KMS-11 (cell line): ENCODE measurements around the gene NUP58.
"Not testable (repeated sequence)": the region's sequence is repeated elsewhere in the genome, so short reads cannot be mapped to it uniquely, and the experiment has no call there.

ENCODE experiments used
- H2AFZ ChIP-seq: fragments of 200-600 bp; sonication (generic); 2 replicates; pipeline ENCODE4 v1.6.1; 2016; ENCODE audit warnings: antibody characterized with exemption, mixed run types, low read depth
- H3K27ac ChIP-seq: fragments of 200-600 bp; sonication (generic); 2 replicates; pipeline ENCODE4 v1.6.1; 2016; ENCODE audit warnings: mild to moderate bottlenecking, mixed run types
- H3K27me3 ChIP-seq: fragments of 200-600 bp; sonication (generic); 2 replicates; pipeline ENCODE4 v1.6.1; 2017; ENCODE audit warnings: mild to moderate bottlenecking, low read depth, mixed run types, moderate library complexity; ENCODE audit not compliant: insufficient read depth
- H3K36me3 ChIP-seq: fragments of 200-600 bp; sonication (generic); 2 replicates; pipeline ENCODE4 v1.6.1; 2017; ENCODE audit warnings: mild to moderate bottlenecking, mixed run types; ENCODE audit not compliant: insufficient read depth
- H3K4me1 ChIP-seq: fragments of 200-600 bp; sonication (generic); 2 replicates; pipeline ENCODE4 v1.6.1; 2016; ENCODE audit warnings: mild to moderate bottlenecking, low read depth, mixed run types; ENCODE audit not compliant: poor library complexity, severe bottlenecking
- H3K4me2 ChIP-seq: fragments of 200-600 bp; sonication (generic); 2 replicates; pipeline ENCODE4 v1.7.0; 2016; ENCODE audit warnings: mild to moderate bottlenecking, mixed run types
- H3K4me3 ChIP-seq: fragments of 200-600 bp; sonication (generic); IDR thresholded peaks from 2 replicates; pipeline ENCODE4 v1.6.1; 2017; ENCODE audit warnings: low read depth, low read length, mixed read lengths; ENCODE audit not compliant: insufficient read depth
- H3K79me2 ChIP-seq: fragments of 200-600 bp; sonication (generic); 2 replicates; pipeline ENCODE4 v1.6.1; 2016; ENCODE audit warnings: low read depth, mixed run types; ENCODE audit not compliant: insufficient read depth
- H3K9ac ChIP-seq: fragments of 200-600 bp; sonication (generic); 2 replicates; pipeline ENCODE4 v1.6.1; 2016; ENCODE audit warnings: mild to moderate bottlenecking, mixed run types
- H4K20me1 ChIP-seq: fragments of 200-600 bp; sonication (generic); 2 replicates; pipeline ENCODE4 v1.6.1; 2016; ENCODE audit warnings: mild to moderate bottlenecking, mixed run types; ENCODE audit not compliant: insufficient read depth
- CTCF ChIP-seq: fragments of 200-600 bp; sonication (generic); conservative IDR thresholded peaks from 2 replicates; pipeline ENCODE4 v1.6.1; 2017; ENCODE audit warnings: low read depth, mild to moderate bottlenecking, antibody characterized with exemption, low read length, moderate library complexity, mixed read lengths

NUP58 gene

GRCh38 chr13:25306671-25307464 lies 5.4 kb downstream of the NUP58 start:
- Histone ChIP-seq H3K4me1 (peaks cover 11% of the 10 kb centered on the region), H2AFZ (no peak overlapping the region), H3K27ac (no peak overlapping the region), H3K79me2 (peaks cover 54% of the 10 kb centered on the region), H3K36me3 (no peaks in the 10 kb centered on the region), H3K4me2 (no peak overlapping the region), H3K27me3 (no peaks in the 10 kb centered on the region), H4K20me1 (no peaks in the 10 kb centered on the region), H3K4me3 (no peak overlapping the region), H3K9ac (no peak overlapping the region)
- no peak for TF ChIP-seq CTCF

DNA sequence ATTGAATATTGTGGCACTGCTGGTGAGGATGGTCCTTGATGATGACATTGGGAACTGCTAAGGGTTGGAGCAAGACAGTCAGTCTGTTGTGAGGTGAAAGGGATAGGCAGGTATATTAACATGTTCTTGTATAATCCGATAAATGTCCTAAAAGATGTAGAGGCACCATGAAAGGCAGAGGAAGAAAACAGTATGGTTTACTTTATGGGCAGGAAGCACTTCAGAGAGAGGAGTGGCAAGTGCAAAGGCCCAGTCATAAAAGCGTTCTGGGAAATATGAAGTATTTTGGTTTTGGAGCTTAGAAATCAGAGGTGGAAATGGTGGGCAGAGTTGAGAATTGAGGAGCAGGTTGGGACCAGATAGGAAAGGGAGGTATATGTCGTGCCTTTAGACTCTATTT lies 9.5 kb downstream of the NUP58 start:
- H3K36me3 ChIP-seq = no peaks in the 10 kb centered on the region
- no peak overlapping the region for H2AFZ ChIP-seq
- no peak overlapping the region for H3K4me2 ChIP-seq
- no peak overlapping the region for H3K4me3 ChIP-seq
- H3K9ac ChIP-seq = no peak overlapping the region
- no peaks in the 10 kb centered on the region for H4K20me1 ChIP-seq
- H3K27me3 ChIP-seq = no peaks in the 10 kb centered on the region
- H3K4me1 ChIP-seq = no peaks in the 10 kb centered on the region
- TF ChIP-seq CTCF = no peak
- no peak overlapping the region for H3K27ac ChIP-seq
- H3K79me2 ChIP-seq = peaks cover 16% of the 10 kb centered on the region; the same call in 1 of the 2 replicates

DNA sequence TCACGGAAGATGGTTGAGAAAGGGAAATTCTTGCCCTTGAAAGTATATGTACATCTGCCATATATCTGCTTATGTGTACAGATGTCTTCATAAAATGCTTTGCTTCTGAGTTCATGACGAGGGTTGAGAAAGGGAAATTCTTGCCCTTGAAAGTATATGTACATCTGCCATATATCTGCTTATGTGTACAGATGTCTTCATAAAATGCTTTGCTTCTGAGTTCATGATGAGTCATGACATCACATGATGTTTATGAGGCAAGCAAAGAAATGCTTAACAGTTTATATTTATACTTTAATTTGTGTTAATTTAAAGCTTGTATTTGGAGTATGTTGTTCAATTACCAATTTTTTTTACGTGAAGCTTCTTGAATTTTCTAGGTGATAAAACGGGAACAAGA lies 17.5 kb downstream of the NUP58 start:
- H2AFZ ChIP-seq, H4K20me1 ChIP-seq, H3K79me2 ChIP-seq, H3K27me3 ChIP-seq, H3K4me2 ChIP-seq, H3K9ac ChIP-seq, H3K27ac ChIP-seq, H3K36me3 ChIP-seq, H3K4me1 ChIP-seq, H3K4me3 ChIP-seq: not testable (repeated sequence)

DNA sequence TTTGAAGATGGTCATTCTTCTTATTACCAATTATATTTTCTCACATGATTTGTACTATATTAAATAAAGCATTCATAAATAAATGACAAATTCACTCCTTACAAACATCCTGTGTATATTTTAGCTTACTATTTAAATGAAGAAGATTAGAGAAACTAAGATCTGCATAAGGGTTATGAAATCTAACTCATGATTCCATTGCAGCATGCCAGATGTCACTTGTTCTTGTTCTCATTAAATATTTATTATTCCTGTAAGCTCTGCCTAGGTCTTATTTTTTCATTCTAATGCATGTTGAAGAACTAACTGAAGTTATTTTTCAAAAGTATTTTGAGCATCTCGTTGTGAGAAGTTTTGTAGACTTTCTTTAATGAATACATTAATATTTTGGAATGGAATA lies 18.3 kb downstream of the NUP58 start:
- Histone ChIP-seq H3K9ac (no peak overlapping the region), H3K4me3 (no peak overlapping the region), H4K20me1 (no peaks in the 10 kb centered on the region), H3K27ac (no peak overlapping the region), H3K4me2 (no peak overlapping the region), H3K79me2 (no peaks in the 10 kb centered on the region), H3K36me3 (no peaks in the 10 kb centered on the region), H2AFZ (no peak overlapping the region), H3K4me1 (peaks cover 3% of the 10 kb centered on the region), H3K27me3 (no peaks in the 10 kb centered on the region)
- no peak for TF ChIP-seq CTCF

- no peak for TF ChIP-seq CTCF
- Histone ChIP-seq H3K4me1 (peaks cover 3% of the 10 kb centered on the region), H3K4me2 (no peak overlapping the region), H3K79me2 (no peaks in the 10 kb centered on the region), H3K27ac (no peak overlapping the region), H4K20me1 (no peaks in the 10 kb centered on the region), H3K4me3 (no peak overlapping the region), H3K9ac (no peak overlapping the region), H3K36me3 (no peaks in the 10 kb centered on the region), H2AFZ (no peak overlapping the region), H3K27me3 (no peaks in the 10 kb centered on the region)
Measured at GRCh38 chr13:25324100-25324499, 22.7 kb downstream of the NUP58 start.
